ENCODE results near the gene SYT7. TPM values are rescaled to one million over a fixed set of nuclear protein-coding genes. Genes with fewer than 3 reads are reported as not detected.

SYT7 gene
- total RNA-seq, 1 experiment from 2014 or later: 25.2 TPM

- intact Hi-C loops (cut with micrococcal nuclease): no loop called here
- H3K27ac Mint-ChIP-seq (ENCODE audit: low read depth, unreplicated experiment): no peak overlapping the region
- H3K4me1 Mint-ChIP-seq (ENCODE audit: insufficient read depth, unreplicated experiment): no peaks in the 10 kb centered on the region
- TF ChIP-seq, protein P1, sequence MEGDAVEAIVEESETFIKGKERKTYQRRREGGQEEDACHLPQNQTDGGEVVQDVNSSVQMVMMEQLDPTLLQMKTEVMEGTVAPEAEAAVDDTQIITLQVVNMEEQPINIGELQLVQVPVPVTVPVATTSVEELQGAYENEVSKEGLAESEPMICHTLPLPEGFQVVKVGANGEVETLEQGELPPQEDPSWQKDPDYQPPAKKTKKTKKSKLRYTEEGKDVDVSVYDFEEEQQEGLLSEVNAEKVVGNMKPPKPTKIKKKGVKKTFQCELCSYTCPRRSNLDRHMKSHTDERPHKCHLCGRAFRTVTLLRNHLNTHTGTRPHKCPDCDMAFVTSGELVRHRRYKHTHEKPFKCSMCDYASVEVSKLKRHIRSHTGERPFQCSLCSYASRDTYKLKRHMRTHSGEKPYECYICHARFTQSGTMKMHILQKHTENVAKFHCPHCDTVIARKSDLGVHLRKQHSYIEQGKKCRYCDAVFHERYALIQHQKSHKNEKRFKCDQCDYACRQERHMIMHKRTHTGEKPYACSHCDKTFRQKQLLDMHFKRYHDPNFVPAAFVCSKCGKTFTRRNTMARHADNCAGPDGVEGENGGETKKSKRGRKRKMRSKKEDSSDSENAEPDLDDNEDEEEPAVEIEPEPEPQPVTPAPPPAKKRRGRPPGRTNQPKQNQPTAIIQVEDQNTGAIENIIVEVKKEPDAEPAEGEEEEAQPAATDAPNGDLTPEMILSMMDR (IDR thresholded peaks at IDR 0.05; ENCODE audit: unreplicated experiment): no peak
- POLR2A ChIA-PET: no interaction called here
- no TSS peak for BruUV-seq (replicated peaks)
- no peak for DNase-seq (ENCODE audit: unreplicated experiment)
- CTCF ChIA-PET: interaction anchor here (1.5 kb wide), 1 partner anchor 115 kb away, joined by 6 read pairs; no protein-coding TSS in a partner anchor
- H3K36me3 Mint-ChIP-seq (ENCODE audit: insufficient read depth, unreplicated experiment): no peaks in the 10 kb centered on the region
- H3K27me3 Mint-ChIP-seq (ENCODE audit: insufficient read depth, unreplicated experiment): no peaks in the 10 kb centered on the region
- no peaks in the 10 kb centered on the region for H3K9me3 Mint-ChIP-seq (ENCODE audit: unreplicated experiment)
- H3K4me3 Mint-ChIP-seq (ENCODE audit: unreplicated experiment): no peak overlapping the region
Observed at GRCh38 chr11:61560751-61561150, 20.1 kb downstream of the SYT7 start.

- no peaks in the 10 kb centered on the region for H3K36me3 Mint-ChIP-seq (ENCODE audit: insufficient read depth, unreplicated experiment)
- TF ChIP-seq, protein P1 (IDR thresholded peaks at IDR 0.05; ENCODE audit: unreplicated experiment): no peak
- H3K27me3 Mint-ChIP-seq (ENCODE audit: insufficient read depth, unreplicated experiment): no peaks in the 10 kb centered on the region
- no peak overlapping the region for H3K4me3 Mint-ChIP-seq (ENCODE audit: unreplicated experiment)
- H3K4me1 Mint-ChIP-seq (ENCODE audit: insufficient read depth, unreplicated experiment): peaks cover 2% of the 10 kb centered on the region
- intact Hi-C loops (cut with micrococcal nuclease): no loop called here
- POLR2A ChIA-PET: no interaction called here
- H3K9me3 Mint-ChIP-seq (ENCODE audit: unreplicated experiment): no peaks in the 10 kb centered on the region
- no TSS peak for BruUV-seq (replicated peaks)
- DNase-seq (ENCODE audit: unreplicated experiment): no peak
- no peak overlapping the region for H3K27ac Mint-ChIP-seq (ENCODE audit: low read depth, unreplicated experiment)
- CTCF ChIA-PET: interaction anchor here (1.6 kb wide), 1 partner anchor 74 kb away, joined by 4 read pairs; no protein-coding TSS in a partner anchor
Observed at GRCh38 chr11:61556621-61557020, 24.3 kb downstream of the SYT7 start.

GRCh38 chr11:61555978-61556377 is 24.9 kb downstream of the SYT7 start:
- Mint-ChIP-seq H3K27me3 (ENCODE audit: insufficient read depth, unreplicated experiment) (no peaks in the 10 kb centered on the region), H3K27ac (ENCODE audit: low read depth, unreplicated experiment) (no peak overlapping the region)
- CTCF ChIA-PET: interaction anchor here (0.9 kb wide), 1 partner anchor 79 kb away, joined by 4 read pairs; no protein-coding TSS in a partner anchor

DNA sequence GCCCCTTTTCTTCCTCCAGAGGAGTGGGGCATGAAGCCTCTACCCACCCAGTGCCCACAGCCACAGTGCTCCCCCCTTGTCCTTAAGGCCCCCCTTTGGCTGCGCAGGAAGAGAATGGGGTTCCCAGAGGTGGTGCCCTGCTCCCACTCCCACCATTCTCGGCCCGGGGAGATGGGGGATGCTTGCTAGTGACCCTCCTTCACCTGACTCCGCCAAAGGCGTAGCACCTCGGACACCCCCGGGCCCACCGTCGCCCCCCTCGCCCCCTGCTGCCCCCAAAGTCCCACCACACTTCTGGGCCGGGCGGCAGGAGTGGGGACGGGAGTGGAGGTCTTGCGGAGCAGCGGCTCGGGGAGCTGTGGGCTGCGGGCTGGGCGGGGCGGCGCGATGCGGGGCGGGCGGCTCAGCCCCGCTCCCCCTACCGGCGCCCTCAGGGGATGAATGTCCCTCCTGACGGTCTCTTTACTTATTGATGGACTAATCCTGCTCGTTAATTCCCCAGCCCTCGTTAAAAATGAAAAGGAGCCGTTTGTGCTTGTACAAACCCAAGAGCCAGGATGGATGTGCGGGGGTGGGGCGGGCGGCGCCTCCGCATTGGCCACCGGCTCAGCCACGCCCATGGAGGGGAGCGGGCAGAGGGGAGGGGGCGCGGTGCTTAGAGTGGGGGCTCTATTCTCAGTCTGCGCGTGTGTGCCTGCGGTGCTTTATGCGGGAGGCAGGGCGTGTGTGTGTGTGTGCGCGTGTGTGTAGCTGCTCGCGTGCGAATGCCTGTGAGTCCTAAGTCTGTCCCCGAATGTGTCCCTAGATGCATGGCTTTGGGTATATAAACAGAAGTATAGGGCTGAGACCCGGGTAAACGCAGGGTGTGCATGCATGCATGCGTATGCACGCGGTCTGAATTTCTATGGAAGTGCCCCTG is 25.6 kb downstream of the SYT7 start:
- TF ChIP-seq, protein P1 (IDR thresholded peaks at IDR 0.05; ENCODE audit: unreplicated experiment): no peak
- H3K27ac Mint-ChIP-seq (ENCODE audit: low read depth, unreplicated experiment): no peak overlapping the region
- intact Hi-C loops (cut with micrococcal nuclease): no loop called here
- POLR2A ChIA-PET: no interaction called here
- no peaks in the 10 kb centered on the region for H3K36me3 Mint-ChIP-seq (ENCODE audit: insufficient read depth, unreplicated experiment)
- no peaks in the 10 kb centered on the region for H3K9me3 Mint-ChIP-seq (ENCODE audit: unreplicated experiment)
- no peaks in the 10 kb centered on the region for H3K27me3 Mint-ChIP-seq (ENCODE audit: insufficient read depth, unreplicated experiment)
- no peak for DNase-seq (ENCODE audit: unreplicated experiment)
- H3K4me3 Mint-ChIP-seq (ENCODE audit: unreplicated experiment): no peak overlapping the region
- no TSS peak for BruUV-seq (replicated peaks)
- peaks cover 9% of the 10 kb centered on the region for H3K4me1 Mint-ChIP-seq (ENCODE audit: insufficient read depth, unreplicated experiment)
- CTCF ChIA-PET: interaction anchor here (0.6 to 0.9 kb wide), 2 partner anchors 80 to 526 kb away, joined by 3 to 4 read pairs; no protein-coding TSS in a partner anchor

More at GRCh38 chr11:61555978-61556377, 24.9 kb downstream of the SYT7 start:
- TF ChIP-seq, protein P1 (IDR thresholded peaks at IDR 0.05; ENCODE audit: unreplicated experiment): no peak
- Mint-ChIP-seq H3K36me3 (ENCODE audit: insufficient read depth, unreplicated experiment) (no peaks in the 10 kb centered on the region), H3K4me3 (ENCODE audit: unreplicated experiment) (no peak overlapping the region), H3K4me1 (ENCODE audit: insufficient read depth, unreplicated experiment) (peaks cover 8% of the 10 kb centered on the region), H3K9me3 (ENCODE audit: unreplicated experiment) (no peaks in the 10 kb centered on the region)
- intact Hi-C loops (cut with micrococcal nuclease): no loop called here
- no peak for DNase-seq (ENCODE audit: unreplicated experiment)
- POLR2A ChIA-PET: no interaction called here
- BruUV-seq (replicated peaks): no TSS peak

Data from MCF 10A (cell line).